ENCODE results near the gene ARF3. TPM values are rescaled to one million over a fixed set of nuclear protein-coding genes. Genes with fewer than 3 reads are reported as not detected.

Gene ARF3
- total RNA-seq, 1 experiment from 2014 or later: 166 TPM

GRCh38 chr12:48999371-49000131 lies 42.3 kb upstream of the ARF3 start, which contains the start of gene DDN:
DDN (minus strand) TSS chr12:48999375; CDS start chr12:48999287, 88 bp downstream.
- DNase-seq (ENCODE audit: low read depth, low spot score) (peak; percentile 45), ATAC-seq (peak; percentile 65)
- Histone ChIP-seq H3K4me2 (ENCODE audit: low read length) (peak within 1 kb of the TSS; percentile 98), H3K27me3 (ENCODE audit: insufficient read depth, low read length) (no peaks in the 10 kb centered on the region), H3K9me3 (ENCODE audit: control insufficient read depth in 1 of 2, insufficient read depth in 1 of 2, low read depth in 1 of 2, low read length in 2 of 2) (no peaks in the 10 kb centered on the region), H2AFZ (ENCODE audit: low read depth, low read length, poor library complexity, severe bottlenecking) (no peak within 1 kb of the TSS), H3K4me1 (ENCODE audit: control insufficient read depth in 1 of 2, insufficient read depth in 2 of 2, low read length in 2 of 2) (peaks cover 14 to 48% of the 10 kb centered on the region in 2 experiments), H3K4me3 (replicated peaks in 1 of 2; ENCODE audit: low read depth in 1 of 2, low read length in 2 of 2) (peak within 1 kb of the TSS; percentile 71 to 79), H4K20me1 (ENCODE audit: insufficient read depth) (no peaks in the 10 kb centered on the region), H3K36me3 (ENCODE audit: control insufficient read depth in 1 of 2, insufficient read depth in 2 of 2, low read length in 2 of 2) (peaks cover 5 to 16% of the 10 kb centered on the region in 2 experiments; a peak in 2 of 4 replicates), H3K9ac (ENCODE audit: low read length) (peak within 1 kb of the TSS; percentile 80), H3K27ac (ENCODE audit: low read depth, low read length) (peak within 1 kb of the TSS; percentile 84), H3K79me2 (ENCODE audit: insufficient read depth, low read length) (peaks cover 21% of the 10 kb centered on the region; the same call in 1 of the 2 replicates), H3K9me2 (ENCODE audit: insufficient read depth) (no peaks in the 10 kb centered on the region)
- intact Hi-C loops (cut with micrococcal nuclease): no loop called here
- CTCF ChIA-PET: interaction anchor here (0.7 to 3.0 kb wide), 5 partner anchors 11 to 146 kb away, joined by 3 to 35 read pairs (median 5); partner anchors contain the start of gene PRKAG1
- POLR2A ChIA-PET: interaction anchor here (2.0 kb wide), 1 partner anchor 18 kb away, joined by 7 read pairs; no protein-coding TSS in a partner anchor
- TSS peak; percentile 37 for BruUV-seq (replicated peaks)
- RAD21 ChIA-PET (ENCODE audit: low non-redundant PET in 1 of 2, low total read pairs in 2 of 2, uncharacterized antibody in 2 of 2, unreplicated experiment in 2 of 2): no interaction called here
- no peak for TF ChIP-seq JUND (IDR thresholded peaks at IDR 0.05)
- TF ChIP-seq, protein P1, sequence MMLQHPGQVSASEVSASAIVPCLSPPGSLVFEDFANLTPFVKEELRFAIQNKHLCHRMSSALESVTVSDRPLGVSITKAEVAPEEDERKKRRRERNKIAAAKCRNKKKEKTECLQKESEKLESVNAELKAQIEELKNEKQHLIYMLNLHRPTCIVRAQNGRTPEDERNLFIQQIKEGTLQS (IDR thresholded peaks at IDR 0.05): no peak
- TF ChIP-seq YY1 (IDR thresholded peaks at IDR 0.05; ENCODE audit: extremely low read depth, insufficient replicate concordance, low read depth, low read length): no peak
- no peak for TF ChIP-seq ZNF274 (IDR thresholded peaks at IDR 0.05; ENCODE audit: low read depth, low read length)
- 0 out of 2 replicates have a peak, but pooled peaks have one; percentile 36 for TF ChIP-seq EGR1 (IDR thresholded peaks at IDR 0.05; ENCODE audit: low read depth)
- TF ChIP-seq ZFX (IDR thresholded peaks at IDR 0.05): no peak
- TF ChIP-seq SRF (IDR thresholded peaks at IDR 0.05; ENCODE audit: low read depth): no peak
- TF ChIP-seq POLR2A (IDR thresholded peaks at IDR 0.05; ENCODE audit: borderline replicate concordance, extremely low read depth, insufficient read depth, insufficient read length): peak; percentile 42
- TF ChIP-seq EZH2phosphoT487 (IDR thresholded peaks at IDR 0.05; ENCODE audit: borderline replicate concordance): no peak
- no peak for TF ChIP-seq SP1 (IDR thresholded peaks at IDR 0.05; ENCODE audit: low read depth)
- TF ChIP-seq CEBPB (IDR thresholded peaks at IDR 0.05; ENCODE audit: low read depth): no peak
- TF ChIP-seq MAX (IDR thresholded peaks at IDR 0.05): peak; percentile 78
- TF ChIP-seq POLR2AphosphoS5 (IDR thresholded peaks at IDR 0.05; ENCODE audit: low read depth, low read length): peak; percentile 48
- TF ChIP-seq RAD21 (IDR thresholded peaks at IDR 0.05; ENCODE audit: low read depth): no peak
- TF ChIP-seq TCF7L2 (IDR thresholded peaks at IDR 0.05; ENCODE audit: borderline replicate concordance, extremely low read depth, insufficient read depth, insufficient read length): no peak
- no peak for TF ChIP-seq EZH2 (IDR thresholded peaks at IDR 0.05)
- TF ChIP-seq CBX3 (IDR thresholded peaks at IDR 0.05; ENCODE audit: low read depth): no peak
- TF ChIP-seq, protein P2, sequence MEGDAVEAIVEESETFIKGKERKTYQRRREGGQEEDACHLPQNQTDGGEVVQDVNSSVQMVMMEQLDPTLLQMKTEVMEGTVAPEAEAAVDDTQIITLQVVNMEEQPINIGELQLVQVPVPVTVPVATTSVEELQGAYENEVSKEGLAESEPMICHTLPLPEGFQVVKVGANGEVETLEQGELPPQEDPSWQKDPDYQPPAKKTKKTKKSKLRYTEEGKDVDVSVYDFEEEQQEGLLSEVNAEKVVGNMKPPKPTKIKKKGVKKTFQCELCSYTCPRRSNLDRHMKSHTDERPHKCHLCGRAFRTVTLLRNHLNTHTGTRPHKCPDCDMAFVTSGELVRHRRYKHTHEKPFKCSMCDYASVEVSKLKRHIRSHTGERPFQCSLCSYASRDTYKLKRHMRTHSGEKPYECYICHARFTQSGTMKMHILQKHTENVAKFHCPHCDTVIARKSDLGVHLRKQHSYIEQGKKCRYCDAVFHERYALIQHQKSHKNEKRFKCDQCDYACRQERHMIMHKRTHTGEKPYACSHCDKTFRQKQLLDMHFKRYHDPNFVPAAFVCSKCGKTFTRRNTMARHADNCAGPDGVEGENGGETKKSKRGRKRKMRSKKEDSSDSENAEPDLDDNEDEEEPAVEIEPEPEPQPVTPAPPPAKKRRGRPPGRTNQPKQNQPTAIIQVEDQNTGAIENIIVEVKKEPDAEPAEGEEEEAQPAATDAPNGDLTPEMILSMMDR (IDR thresholded peaks at IDR 0.05 in 2 of 3, conservative IDR thresholded peaks at IDR 0.05 in 1 of 3; ENCODE audit: borderline replicate concordance in 1 of 3, insufficient read depth in 1 of 3, low read depth in 2 of 3, low read length in 2 of 3): no peak
- TF ChIP-seq, protein P3, sequence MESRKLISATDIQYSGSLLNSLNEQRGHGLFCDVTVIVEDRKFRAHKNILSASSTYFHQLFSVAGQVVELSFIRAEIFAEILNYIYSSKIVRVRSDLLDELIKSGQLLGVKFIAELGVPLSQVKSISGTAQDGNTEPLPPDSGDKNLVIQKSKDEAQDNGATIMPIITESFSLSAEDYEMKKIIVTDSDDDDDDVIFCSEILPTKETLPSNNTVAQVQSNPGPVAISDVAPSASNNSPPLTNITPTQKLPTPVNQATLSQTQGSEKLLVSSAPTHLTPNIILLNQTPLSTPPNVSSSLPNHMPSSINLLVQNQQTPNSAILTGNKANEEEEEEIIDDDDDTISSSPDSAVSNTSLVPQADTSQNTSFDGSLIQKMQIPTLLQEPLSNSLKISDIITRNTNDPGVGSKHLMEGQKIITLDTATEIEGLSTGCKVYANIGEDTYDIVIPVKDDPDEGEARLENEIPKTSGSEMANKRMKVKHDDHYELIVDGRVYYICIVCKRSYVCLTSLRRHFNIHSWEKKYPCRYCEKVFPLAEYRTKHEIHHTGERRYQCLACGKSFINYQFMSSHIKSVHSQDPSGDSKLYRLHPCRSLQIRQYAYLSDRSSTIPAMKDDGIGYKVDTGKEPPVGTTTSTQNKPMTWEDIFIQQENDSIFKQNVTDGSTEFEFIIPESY (IDR thresholded peaks at IDR 0.05; ENCODE audit: extremely low read depth, insufficient replicate concordance, low read length): no peak
- no peak for TF ChIP-seq ELF1 (IDR thresholded peaks at IDR 0.05; ENCODE audit: borderline replicate concordance, low read depth)
- no peak for TF ChIP-seq SIN3A (IDR thresholded peaks at IDR 0.05; ENCODE audit: low read depth)

All from HCT116 (cell line).